Ascending aorta (tissue), 2 donors: ENCODE data around the gene ENO3. TPM values are rescaled to one million over a fixed set of nuclear protein-coding genes. Genes with fewer than 3 reads are reported as not detected.
"Not testable (repeated sequence)": the region's sequence is repeated elsewhere in the genome, so short reads cannot be mapped to it uniquely, and the experiment has no call there.

Experiments used
- DNase-seq, 2 donors: peaks; one replicate each; pipeline ENCODE4 v3.0.0-alpha.2; 2019; ENCODE audit warnings: low spot score in 2 of 2
- H3K27ac ChIP-seq, 2 donors: fragments of 200-600 bp; sonication (generic); one replicate each; pipeline ENCODE4 v1.5.1; 2016 to 2017; ENCODE audit warnings: mild to moderate bottlenecking in 1 of 2
- H3K27me3 ChIP-seq: fragments of 200-600 bp; sonication (generic); one replicate; pipeline ENCODE4 v1.5.1; 2017
- H3K36me3 ChIP-seq, 2 donors: fragments of 200-600 bp; sonication (generic); one replicate each; pipeline ENCODE4 v1.5.1; 2016
- H3K4me1 ChIP-seq, 2 donors: fragments of 200-600 bp; sonication (generic); one replicate each; pipeline ENCODE4 v1.5.1; 2016 to 2017; ENCODE audit warnings: mild to moderate bottlenecking in 1 of 2
- H3K4me3 ChIP-seq, 2 donors: fragments of 200-600 bp; sonication (generic); one replicate each; pipeline ENCODE4 v1.5.1; 2016 to 2017; ENCODE audit warnings: mild to moderate bottlenecking in 1 of 2
- H3K9me3 ChIP-seq, 2 donors: fragments of 200-600 bp; sonication (generic); one replicate each; pipeline ENCODE4 v1.5.1; 2016
- CTCF ChIP-seq, 3 experiments: fragments of 200-600 bp in 2 of 3; fragments of 450-650 bp in 1 of 3; sonication (generic) in 2 of 3; IDR thresholded peaks; one replicate each; pipeline ENCODE4 v1.5.1; 2016 to 2019; ENCODE audit warnings: antibody characterized with exemption in 3 of 3, mild to moderate bottlenecking in 1 of 3, moderate library complexity in 1 of 3
- intact Hi-C: fragments of 100-400 bp; cut with DNase I; formaldehyde crosslinking; loops from one replicate; pipeline ENCODE4 v1.15.1; 2023
- total RNA-seq: library from RNA; depleted of rRNA; stranded (reverse); fragments of >200 nt; gene quantifications from one replicate; pipeline ENCODE4 v1.1.0, GENCODE V29; 2016

The ENO3 gene
- total RNA-seq, 1 donor from 2014 or later = not detected

- Histone ChIP-seq H3K9me3 (no peaks in the 10 kb centered on the region), H3K4me1 (peaks cover 0 to 8% of the 10 kb centered on the region in 2 donors), H3K36me3 (no peaks in the 10 kb centered on the region), H3K4me3 (no peak overlapping the region), H3K27me3 (no peaks in the 10 kb centered on the region), H3K27ac (peak overlapping the region in 1 of 2 donors; percentile 49)
- intact Hi-C loops = loop anchor here (5.0 kb wide), 1 partner anchor 79 kb away; the partner anchor contains the start of gene CAMTA2
- DNase-seq = no peak
- TF ChIP-seq CTCF (IDR thresholded peaks at IDR 0.05) = no peak
Measured at GRCh38 chr17:4908301-4908700, 42.6 kb upstream of the ENO3 start.

GRCh38 chr17:4908711-4909496, 42.0 kb upstream of the ENO3 start:
- peak; percentile 72 to 94 for DNase-seq
- peak overlapping the region; percentile 4 to 49 for H3K27ac ChIP-seq
- intact Hi-C loops = loop anchor here (1.0 to 5.0 kb wide), 3 partner anchors 59 to 153 kb away; partner anchors contain the start of gene CAMTA2

DNA sequence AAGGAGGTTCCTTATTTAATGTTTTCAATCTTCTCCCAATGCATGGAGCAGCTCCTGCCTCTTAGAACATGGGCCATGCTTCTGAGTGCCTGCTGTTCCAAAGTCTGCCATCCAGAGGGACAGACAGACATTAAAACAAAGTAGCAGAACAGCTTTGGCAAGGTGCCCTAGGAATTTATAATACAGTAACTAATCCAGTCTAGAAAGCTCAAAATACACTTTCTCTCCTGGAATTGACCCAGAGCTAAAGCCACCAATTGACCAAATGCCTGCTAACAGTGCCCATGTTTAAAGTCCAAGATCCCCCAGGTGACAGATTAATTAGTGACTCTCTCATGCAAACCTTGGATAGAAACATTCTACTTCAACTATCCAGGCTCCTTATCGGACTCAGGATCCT, 36.9 kb upstream of the ENO3 start:
- intact Hi-C loops = no loop called here
- DNase-seq = no peak
- Histone ChIP-seq H3K36me3 (no peaks in the 10 kb centered on the region), H3K27me3 (no peaks in the 10 kb centered on the region), H3K9me3 (no peaks in the 10 kb centered on the region), H3K4me1 (peaks cover 0 to 5% of the 10 kb centered on the region in 2 donors), H3K27ac (no peak overlapping the region), H3K4me3 (no peak overlapping the region)
- no peak for TF ChIP-seq CTCF (IDR thresholded peaks at IDR 0.05)

More at GRCh38 chr17:4908711-4909496, 42.0 kb upstream of the ENO3 start:
- Histone ChIP-seq H3K4me1 (peaks cover 0 to 8% of the 10 kb centered on the region in 2 donors), H3K36me3 (no peaks in the 10 kb centered on the region), H3K27me3 (no peaks in the 10 kb centered on the region), H3K4me3 (no peak overlapping the region), H3K9me3 (no peaks in the 10 kb centered on the region)
- peak; percentile 85 to 94 (median 89) for TF ChIP-seq CTCF (IDR thresholded peaks at IDR 0.05)

- H3K27ac ChIP-seq, H3K4me3 ChIP-seq, H3K36me3 ChIP-seq, H3K4me1 ChIP-seq, H3K9me3 ChIP-seq, DNase-seq, H3K27me3 ChIP-seq, intact Hi-C loops: not testable (repeated sequence)
Measured at GRCh38 chr17:4914551-4914950, 36.4 kb upstream of the ENO3 start.

- intact Hi-C loops = no loop called here
- Histone ChIP-seq H3K9me3 (no peaks in the 10 kb centered on the region), H3K4me1 (no peaks in the 10 kb centered on the region), H3K4me3 (no peak overlapping the region), H3K27me3 (no peaks in the 10 kb centered on the region), H3K27ac (no peak overlapping the region), H3K36me3 (no peaks in the 10 kb centered on the region)
- TF ChIP-seq CTCF (IDR thresholded peaks at IDR 0.05) = no peak
- DNase-seq = no peak
Measured at GRCh38 chr17:4919511-4920047, 31.3 kb upstream of the ENO3 start.

- TF ChIP-seq CTCF (IDR thresholded peaks at IDR 0.05) = no peak
- Histone ChIP-seq H3K36me3 (no peaks in the 10 kb centered on the region), H3K4me3 (no peak overlapping the region), H3K4me1 (no peaks in the 10 kb centered on the region), H3K9me3 (no peaks in the 10 kb centered on the region), H3K27me3 (no peaks in the 10 kb centered on the region), H3K27ac (no peak overlapping the region)
- intact Hi-C loops = no loop called here
- DNase-seq = no peak
Measured at GRCh38 chr17:4920351-4921048, 30.4 kb upstream of the ENO3 start.
